ENCODE results near the gene VGF. TPM values are rescaled to one million over a fixed set of nuclear protein-coding genes. Genes with fewer than 3 reads are reported as not detected.

VGF gene
- total and polyA plus RNA-seq, 2 experiments from 2014 or later: 3.0 to 4.4 TPM

DNA sequence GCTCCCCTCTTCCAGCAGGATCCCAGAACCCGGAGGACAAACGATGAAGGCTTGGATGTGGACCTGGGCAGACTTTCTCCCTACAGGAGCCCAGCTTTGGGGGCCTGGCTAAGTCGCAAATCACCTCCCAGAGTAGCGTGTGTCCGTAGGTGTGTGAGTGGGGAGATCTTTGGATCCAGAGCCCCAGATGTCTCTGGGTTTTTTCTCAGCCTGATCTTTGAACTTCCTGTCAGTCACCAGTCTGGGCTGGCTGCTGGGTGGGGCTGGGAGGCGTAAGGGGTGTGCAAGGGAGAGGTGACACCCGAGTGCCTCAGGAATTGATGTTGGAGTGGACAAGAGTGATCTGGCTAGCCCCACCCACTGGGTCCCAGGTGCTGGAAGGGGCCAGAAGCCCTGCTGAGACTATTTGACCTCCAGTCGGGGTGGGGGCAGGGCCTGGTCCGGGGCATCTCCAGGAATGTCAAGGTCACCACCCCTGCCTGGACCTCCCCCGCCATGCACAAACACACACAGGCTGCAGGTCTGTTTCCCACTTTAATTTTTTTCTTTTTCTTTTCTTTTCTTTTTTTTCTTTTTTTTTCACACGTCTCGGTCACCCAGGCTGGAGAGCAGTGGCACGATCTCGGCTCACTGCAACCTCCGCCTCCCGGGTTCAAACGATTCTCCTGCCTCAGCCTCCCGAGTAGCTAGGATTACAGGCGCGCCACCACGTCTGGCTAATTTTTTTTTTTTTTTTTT, 35.7 kb upstream of the VGF start, which contains the start of gene MOGAT3:
TSS of gene MOGAT3 (minus strand) at position 175 of the 738 bp plus-strand sequence. CDS start 182 bp downstream, outside the sequence.
- peaks cover 18% of the 10 kb centered on the region for H3K4me1 Mint-ChIP-seq
- Histone ChIP-seq H3F3A (replicated peaks; ENCODE audit: low read depth) (peaks cover 9% of the 10 kb centered on the region), H3K9me2 (ENCODE audit: insufficient read depth) (no peaks in the 10 kb centered on the region), H2AFZ (peak within 1 kb of the TSS; percentile 94), H3K27me3 (ENCODE audit: insufficient read depth) (peaks cover 25% of the 10 kb centered on the region), H3K36me3 (ENCODE audit: insufficient read depth) (no peaks in the 10 kb centered on the region), H4K20me1 (replicated peaks; ENCODE audit: insufficient read depth) (no peaks in the 10 kb centered on the region), H3K79me2 (replicated peaks; ENCODE audit: insufficient read depth) (no peaks in the 10 kb centered on the region), H3K4me2 (peak within 1 kb of the TSS; percentile 86), H3K4me1 (ENCODE audit: insufficient read depth) (peaks cover 16% of the 10 kb centered on the region), H3K27ac (ENCODE audit: low read depth) (peak within 1 kb of the TSS; percentile 63; the same call in 1 of the 2 replicates), H3K4me3 (peak within 1 kb of the TSS; percentile 68)
- DNase-seq (ENCODE audit: low spot score) (peak; percentile 68), ATAC-seq (peak; percentile 34)
- H3K36me3 Mint-ChIP-seq (ENCODE audit: low read depth): no peaks in the 10 kb centered on the region
- H3K9me3 Mint-ChIP-seq: no peaks in the 10 kb centered on the region
- TF ChIP-seq NANOG (IDR thresholded peaks at IDR 0.05; ENCODE audit: borderline replicate concordance) (no peak), EZH2phosphoT487 (IDR thresholded peaks at IDR 0.05; ENCODE audit: unreplicated experiment) (no peak), JUNB (IDR thresholded peaks at IDR 0.05; ENCODE audit: unreplicated experiment) (no peak), ZNF114 (CRISPR knock-in tag; IDR thresholded peaks at IDR 0.05) (no peak), STAT1 (IDR thresholded peaks at IDR 0.05; ENCODE audit: unreplicated experiment) (no peak), POLR2AphosphoS5 (IDR thresholded peaks at IDR 0.05; ENCODE audit: low read depth) (no peak), EZH2 (IDR thresholded peaks at IDR 0.05; ENCODE audit: low read depth, unreplicated experiment) (no peak), CREB1 (CRISPR knock-in tag; IDR thresholded peaks at IDR 0.05; ENCODE audit: low read depth) (no peak)
- TF ChIP-seq, protein P1, sequence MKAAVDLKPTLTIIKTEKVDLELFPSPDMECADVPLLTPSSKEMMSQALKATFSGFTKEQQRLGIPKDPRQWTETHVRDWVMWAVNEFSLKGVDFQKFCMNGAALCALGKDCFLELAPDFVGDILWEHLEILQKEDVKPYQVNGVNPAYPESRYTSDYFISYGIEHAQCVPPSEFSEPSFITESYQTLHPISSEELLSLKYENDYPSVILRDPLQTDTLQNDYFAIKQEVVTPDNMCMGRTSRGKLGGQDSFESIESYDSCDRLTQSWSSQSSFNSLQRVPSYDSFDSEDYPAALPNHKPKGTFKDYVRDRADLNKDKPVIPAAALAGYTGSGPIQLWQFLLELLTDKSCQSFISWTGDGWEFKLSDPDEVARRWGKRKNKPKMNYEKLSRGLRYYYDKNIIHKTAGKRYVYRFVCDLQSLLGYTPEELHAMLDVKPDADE (IDR thresholded peaks at IDR 0.05): no peak
- TF ChIP-seq, protein P2, sequence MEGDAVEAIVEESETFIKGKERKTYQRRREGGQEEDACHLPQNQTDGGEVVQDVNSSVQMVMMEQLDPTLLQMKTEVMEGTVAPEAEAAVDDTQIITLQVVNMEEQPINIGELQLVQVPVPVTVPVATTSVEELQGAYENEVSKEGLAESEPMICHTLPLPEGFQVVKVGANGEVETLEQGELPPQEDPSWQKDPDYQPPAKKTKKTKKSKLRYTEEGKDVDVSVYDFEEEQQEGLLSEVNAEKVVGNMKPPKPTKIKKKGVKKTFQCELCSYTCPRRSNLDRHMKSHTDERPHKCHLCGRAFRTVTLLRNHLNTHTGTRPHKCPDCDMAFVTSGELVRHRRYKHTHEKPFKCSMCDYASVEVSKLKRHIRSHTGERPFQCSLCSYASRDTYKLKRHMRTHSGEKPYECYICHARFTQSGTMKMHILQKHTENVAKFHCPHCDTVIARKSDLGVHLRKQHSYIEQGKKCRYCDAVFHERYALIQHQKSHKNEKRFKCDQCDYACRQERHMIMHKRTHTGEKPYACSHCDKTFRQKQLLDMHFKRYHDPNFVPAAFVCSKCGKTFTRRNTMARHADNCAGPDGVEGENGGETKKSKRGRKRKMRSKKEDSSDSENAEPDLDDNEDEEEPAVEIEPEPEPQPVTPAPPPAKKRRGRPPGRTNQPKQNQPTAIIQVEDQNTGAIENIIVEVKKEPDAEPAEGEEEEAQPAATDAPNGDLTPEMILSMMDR (conservative IDR thresholded peaks at IDR 0.05; ENCODE audit: low read depth in 2 of 2): no peak
- TF ChIP-seq, protein P3, sequence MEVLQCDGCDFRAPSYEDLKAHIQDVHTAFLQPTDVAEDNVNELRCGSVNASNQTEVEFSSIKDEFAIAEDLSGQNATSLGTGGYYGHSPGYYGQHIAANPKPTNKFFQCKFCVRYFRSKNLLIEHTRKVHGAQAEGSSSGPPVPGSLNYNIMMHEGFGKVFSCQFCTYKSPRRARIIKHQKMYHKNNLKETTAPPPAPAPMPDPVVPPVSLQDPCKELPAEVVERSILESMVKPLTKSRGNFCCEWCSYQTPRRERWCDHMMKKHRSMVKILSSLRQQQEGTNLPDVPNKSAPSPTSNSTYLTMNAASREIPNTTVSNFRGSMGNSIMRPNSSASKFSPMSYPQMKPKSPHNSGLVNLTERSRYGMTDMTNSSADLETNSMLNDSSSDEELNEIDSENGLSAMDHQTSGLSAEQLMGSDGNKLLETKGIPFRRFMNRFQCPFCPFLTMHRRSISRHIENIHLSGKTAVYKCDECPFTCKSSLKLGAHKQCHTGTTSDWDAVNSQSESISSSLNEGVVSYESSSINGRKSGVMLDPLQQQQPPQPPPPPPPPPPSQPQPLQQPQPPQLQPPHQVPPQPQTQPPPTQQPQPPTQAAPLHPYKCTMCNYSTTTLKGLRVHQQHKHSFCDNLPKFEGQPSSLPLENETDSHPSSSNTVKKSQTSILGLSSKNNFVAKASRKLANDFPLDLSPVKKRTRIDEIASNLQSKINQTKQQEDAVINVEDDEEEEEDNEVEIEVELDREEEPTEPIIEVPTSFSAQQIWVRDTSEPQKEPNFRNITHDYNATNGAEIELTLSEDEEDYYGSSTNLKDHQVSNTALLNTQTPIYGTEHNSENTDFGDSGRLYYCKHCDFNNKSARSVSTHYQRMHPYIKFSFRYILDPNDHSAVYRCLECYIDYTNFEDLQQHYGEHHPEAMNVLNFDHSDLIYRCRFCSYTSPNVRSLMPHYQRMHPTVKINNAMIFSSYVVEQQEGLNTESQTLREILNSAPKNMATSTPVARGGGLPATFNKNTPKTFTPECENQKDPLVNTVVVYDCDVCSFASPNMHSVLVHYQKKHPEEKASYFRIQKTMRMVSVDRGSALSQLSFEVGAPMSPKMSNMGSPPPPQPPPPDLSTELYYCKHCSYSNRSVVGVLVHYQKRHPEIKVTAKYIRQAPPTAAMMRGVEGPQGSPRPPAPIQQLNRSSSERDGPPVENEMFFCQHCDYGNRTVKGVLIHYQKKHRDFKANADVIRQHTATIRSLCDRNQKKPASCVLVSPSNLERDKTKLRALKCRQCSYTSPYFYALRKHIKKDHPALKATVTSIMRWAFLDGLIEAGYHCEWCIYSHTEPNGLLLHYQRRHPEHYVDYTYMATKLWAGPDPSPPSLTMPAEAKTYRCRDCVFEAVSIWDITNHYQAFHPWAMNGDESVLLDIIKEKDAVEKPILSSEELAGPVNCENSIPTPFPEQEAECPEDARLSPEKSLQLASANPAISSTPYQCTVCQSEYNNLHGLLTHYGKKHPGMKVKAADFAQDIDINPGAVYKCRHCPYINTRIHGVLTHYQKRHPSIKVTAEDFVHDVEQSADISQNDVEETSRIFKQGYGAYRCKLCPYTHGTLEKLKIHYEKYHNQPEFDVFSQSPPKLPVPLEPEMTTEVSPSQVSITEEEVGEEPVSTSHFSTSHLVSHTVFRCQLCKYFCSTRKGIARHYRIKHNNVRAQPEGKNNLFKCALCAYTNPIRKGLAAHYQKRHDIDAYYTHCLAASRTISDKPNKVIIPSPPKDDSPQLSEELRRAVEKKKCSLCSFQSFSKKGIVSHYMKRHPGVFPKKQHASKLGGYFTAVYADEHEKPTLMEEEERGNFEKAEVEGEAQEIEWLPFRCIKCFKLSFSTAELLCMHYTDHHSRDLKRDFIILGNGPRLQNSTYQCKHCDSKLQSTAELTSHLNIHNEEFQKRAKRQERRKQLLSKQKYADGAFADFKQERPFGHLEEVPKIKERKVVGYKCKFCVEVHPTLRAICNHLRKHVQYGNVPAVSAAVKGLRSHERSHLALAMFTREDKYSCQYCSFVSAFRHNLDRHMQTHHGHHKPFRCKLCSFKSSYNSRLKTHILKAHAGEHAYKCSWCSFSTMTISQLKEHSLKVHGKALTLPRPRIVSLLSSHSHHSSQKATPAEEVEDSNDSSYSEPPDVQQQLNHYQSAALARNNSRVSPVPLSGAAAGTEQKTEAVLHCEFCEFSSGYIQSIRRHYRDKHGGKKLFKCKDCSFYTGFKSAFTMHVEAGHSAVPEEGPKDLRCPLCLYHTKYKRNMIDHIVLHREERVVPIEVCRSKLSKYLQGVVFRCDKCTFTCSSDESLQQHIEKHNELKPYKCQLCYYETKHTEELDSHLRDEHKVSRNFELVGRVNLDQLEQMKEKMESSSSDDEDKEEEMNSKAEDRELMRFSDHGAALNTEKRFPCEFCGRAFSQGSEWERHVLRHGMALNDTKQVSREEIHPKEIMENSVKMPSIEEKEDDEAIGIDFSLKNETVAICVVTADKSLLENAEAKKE (CRISPR knock-in tag; IDR thresholded peaks at IDR 0.05): no peak
- H3K27me3 Mint-ChIP-seq (ENCODE audit: insufficient read depth, low read depth, poor library complexity): peaks cover 20% of the 10 kb centered on the region
- peak within 1 kb of the TSS; percentile 69 for H3K4me3 Mint-ChIP-seq
- no peak within 1 kb of the TSS for H3K27ac Mint-ChIP-seq
